ENCODE results near the gene SRPK2.

DNA sequence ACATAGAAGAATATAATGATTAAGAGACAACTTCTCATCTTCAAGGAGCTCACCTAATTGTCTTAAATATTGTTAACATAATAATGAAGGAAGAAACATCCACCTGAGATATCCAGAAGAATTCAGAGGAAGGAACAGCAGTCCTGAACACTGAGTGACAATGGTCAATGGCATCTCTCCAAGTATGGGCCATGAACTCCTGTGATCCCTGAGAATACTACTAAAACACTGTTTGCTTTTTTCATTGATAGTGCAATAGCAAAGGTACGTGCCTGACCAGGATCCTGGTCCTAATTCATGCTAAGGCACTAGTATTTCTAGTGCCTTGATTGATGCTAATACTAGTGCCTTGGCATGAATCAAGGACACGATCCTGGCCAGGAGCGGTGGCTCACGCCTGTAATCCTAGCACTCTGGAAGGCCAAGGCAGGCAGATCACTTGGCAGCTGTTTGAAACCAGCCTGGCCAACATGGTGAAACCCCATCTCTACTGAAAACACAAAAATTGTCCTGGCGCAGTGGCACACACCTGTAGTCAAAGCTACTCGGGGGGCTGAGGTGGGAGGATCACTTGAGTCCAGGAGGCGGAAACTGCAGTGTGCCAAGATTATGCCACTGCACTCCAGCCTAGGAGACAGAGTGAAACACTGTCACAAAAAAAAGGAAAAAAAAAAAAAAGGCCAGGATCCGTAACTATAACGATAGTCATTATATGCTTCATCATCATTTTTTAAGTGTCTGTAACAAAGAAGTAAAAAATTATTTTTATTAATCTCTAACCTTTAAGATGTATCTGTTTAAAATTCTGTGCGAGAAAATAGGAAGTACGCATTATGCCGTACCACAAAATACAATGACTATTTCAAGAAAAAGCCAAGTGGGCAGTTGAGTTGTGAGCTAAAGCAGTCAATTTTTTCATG is 49.1 kb downstream of the SRPK2 start:
- TF ChIP-seq, protein P1, sequence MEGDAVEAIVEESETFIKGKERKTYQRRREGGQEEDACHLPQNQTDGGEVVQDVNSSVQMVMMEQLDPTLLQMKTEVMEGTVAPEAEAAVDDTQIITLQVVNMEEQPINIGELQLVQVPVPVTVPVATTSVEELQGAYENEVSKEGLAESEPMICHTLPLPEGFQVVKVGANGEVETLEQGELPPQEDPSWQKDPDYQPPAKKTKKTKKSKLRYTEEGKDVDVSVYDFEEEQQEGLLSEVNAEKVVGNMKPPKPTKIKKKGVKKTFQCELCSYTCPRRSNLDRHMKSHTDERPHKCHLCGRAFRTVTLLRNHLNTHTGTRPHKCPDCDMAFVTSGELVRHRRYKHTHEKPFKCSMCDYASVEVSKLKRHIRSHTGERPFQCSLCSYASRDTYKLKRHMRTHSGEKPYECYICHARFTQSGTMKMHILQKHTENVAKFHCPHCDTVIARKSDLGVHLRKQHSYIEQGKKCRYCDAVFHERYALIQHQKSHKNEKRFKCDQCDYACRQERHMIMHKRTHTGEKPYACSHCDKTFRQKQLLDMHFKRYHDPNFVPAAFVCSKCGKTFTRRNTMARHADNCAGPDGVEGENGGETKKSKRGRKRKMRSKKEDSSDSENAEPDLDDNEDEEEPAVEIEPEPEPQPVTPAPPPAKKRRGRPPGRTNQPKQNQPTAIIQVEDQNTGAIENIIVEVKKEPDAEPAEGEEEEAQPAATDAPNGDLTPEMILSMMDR (conservative IDR thresholded peaks at IDR 0.05; ENCODE audit: low read depth, low read length): no peak
- TF ChIP-seq EZH2 (IDR thresholded peaks at IDR 0.05; ENCODE audit: borderline replicate concordance, low read depth, low read length, poor library complexity, severe bottlenecking): no peak
